IMR-90 (cell line): ENCODE measurements around the gene MRTFB.

ENCODE experiments used
- CTCF ChIP-seq: conservative IDR thresholded peaks from 2 replicates; pipeline ENCODE4 v1.5.1; 2012; ENCODE audit warnings: mild to moderate bottlenecking, low read depth, low read length, improper control_type of control experiment
- POLR2A ChIP-seq: IDR thresholded peaks from 2 replicates; pipeline ENCODE4 v1.6.1; 2012; ENCODE audit warnings: mild to moderate bottlenecking, low read depth, low read length

- TF ChIP-seq CTCF = no peak
- TF ChIP-seq POLR2A = no peak
These were observed 191.9 kb downstream of the MRTFB start for GRCh38 chr16:14263011-14263410.
